ENCODE results near the gene GLIPR1L2. TPM values are rescaled to one million over a fixed set of nuclear protein-coding genes. Genes with fewer than 3 reads are reported as not detected.
"Not testable (repeated sequence)": the region's sequence is repeated elsewhere in the genome, so short reads cannot be mapped to it uniquely, and the experiment has no call there.

The GLIPR1L2 gene
- total RNA-seq, 1 experiment from 2014 or later, result 0.35 TPM

- no peaks in the 10 kb centered on the region for H3K4me1 ChIP-seq (ENCODE audit: insufficient read depth, low read length)
- H3K4me1 Mint-ChIP-seq, result no peaks in the 10 kb centered on the region
- no peak overlapping the region for H2AFZ ChIP-seq (ENCODE audit: low read length)
- no peak overlapping the region for H2BK120ac ChIP-seq (ENCODE audit: low read depth, low read length, poor library complexity, severe bottlenecking)
- H3K4ac ChIP-seq (ENCODE audit: low read depth, low read length), result no peak overlapping the region
- no peak overlapping the region for H2BK5ac ChIP-seq (ENCODE audit: insufficient read length, low read length)
- no peaks in the 10 kb centered on the region for H4K20me1 ChIP-seq (ENCODE audit: control insufficient read depth, insufficient read depth, insufficient read length)
- no peak overlapping the region for H4K5ac ChIP-seq (ENCODE audit: insufficient read length, low read depth, low read length)
- H3K18ac ChIP-seq (ENCODE audit: insufficient read length, low read depth, low read length), result no peak overlapping the region
- H3K27ac ChIP-seq (ENCODE audit: insufficient read length, low read depth, low read length), result no peak overlapping the region
- no peak overlapping the region for H4K91ac ChIP-seq (ENCODE audit: insufficient read length, low read depth, low read length)
- peaks cover 0 to 2% (median 0%) of the 10 kb centered on the region in 3 experiments; a peak in 1 of 7 replicates for H3K36me3 Mint-ChIP-seq (ENCODE audit: insufficient read depth in 1 of 3, low read depth in 3 of 3)
- H3K79me2 ChIP-seq (ENCODE audit: insufficient read depth, low read length), result no peaks in the 10 kb centered on the region
- H3K27me3 ChIP-seq (ENCODE audit: insufficient read depth, low read length), result no peaks in the 10 kb centered on the region
- H3T11ph ChIP-seq (ENCODE audit: low read length), result no peak overlapping the region
- H3K4me3 Mint-ChIP-seq, result no peak overlapping the region
- no peak overlapping the region for H2BK15ac ChIP-seq (ENCODE audit: low read depth, low read length)
- H3K9me3 ChIP-seq (ENCODE audit: control insufficient read depth, low read depth, low read length), result no peaks in the 10 kb centered on the region
- no peak overlapping the region for H3K4me2 ChIP-seq (ENCODE audit: insufficient read depth, insufficient read length, low read length)
- WGBS (ENCODE audit: extremely low coverage, insufficient read length, low lambda C conversion rate), result no CpG with 5 or more reads among the region's 2 CpGs
- no peaks in the 10 kb centered on the region for H3K27me3 Mint-ChIP-seq (ENCODE audit: low read depth)
- no peak overlapping the region for H4K8ac ChIP-seq (replicated peaks; ENCODE audit: insufficient read length, low read depth, low read length)
- H2BK12ac ChIP-seq (ENCODE audit: insufficient read length, low read depth, low read length), result no peak overlapping the region
- H3K9me3 Mint-ChIP-seq, result no peaks in the 10 kb centered on the region; a peak in 1 of 5 replicates
- no peak overlapping the region for H2BK20ac ChIP-seq (ENCODE audit: low read depth, low read length, poor library complexity, severe bottlenecking)
- H2AK5ac ChIP-seq (ENCODE audit: insufficient read length, low read length), result no peak overlapping the region
- H3K56ac ChIP-seq (ENCODE audit: insufficient read length, low read depth, low read length), result no peak overlapping the region
- no peak overlapping the region for H3K14ac ChIP-seq (ENCODE audit: insufficient read depth, low read length)
- H3K79me1 ChIP-seq (ENCODE audit: insufficient read depth, low read depth, low read length, poor library complexity, severe bottlenecking), result no peaks in the 10 kb centered on the region
- no peak overlapping the region for H3K9ac ChIP-seq (ENCODE audit: extremely low read depth, insufficient read length, low read length)
- no peak for DNase-seq
- H3K27ac Mint-ChIP-seq, result no peak overlapping the region
- TF ChIP-seq CTCF (conservative IDR thresholded peaks at IDR 0.05), result no peak
- no peaks in the 10 kb centered on the region for H3K23me2 ChIP-seq (ENCODE audit: insufficient read length, low read depth, low read length, poor library complexity, severe bottlenecking)
- H3K23ac ChIP-seq (ENCODE audit: insufficient read length, low read depth, low read length), result no peak overlapping the region
Observed at GRCh38 chr12:75345531-75345930, 45.4 kb upstream of the GLIPR1L2 start.

GRCh38 chr12:75346215-75346614 lies 44.7 kb upstream of the GLIPR1L2 start:
- H2AK5ac ChIP-seq (ENCODE audit: insufficient read length, low read length); H3K14ac ChIP-seq (ENCODE audit: insufficient read depth, low read length); H3K36me3 Mint-ChIP-seq (ENCODE audit: insufficient read depth in 1 of 3, low read depth in 3 of 3); H3K23ac ChIP-seq (ENCODE audit: insufficient read length, low read depth, low read length); H3K23me2 ChIP-seq (ENCODE audit: insufficient read length, low read depth, low read length, poor library complexity, severe bottlenecking); H2BK20ac ChIP-seq (ENCODE audit: low read depth, low read length, poor library complexity, severe bottlenecking); H3K4me1 ChIP-seq (ENCODE audit: insufficient read depth, low read length); DNase-seq; H3K79me2 ChIP-seq (ENCODE audit: insufficient read depth, low read length); H3T11ph ChIP-seq (ENCODE audit: low read length); H3K27ac Mint-ChIP-seq; H4K91ac ChIP-seq (ENCODE audit: insufficient read length, low read depth, low read length); H2BK15ac ChIP-seq (ENCODE audit: low read depth, low read length); H3K9me3 Mint-ChIP-seq; H3K4me2 ChIP-seq (ENCODE audit: insufficient read depth, insufficient read length, low read length); H3K4me3 Mint-ChIP-seq; H3K56ac ChIP-seq (ENCODE audit: insufficient read length, low read depth, low read length); H3K18ac ChIP-seq (ENCODE audit: insufficient read length, low read depth, low read length); H3K27ac ChIP-seq (ENCODE audit: insufficient read length, low read depth, low read length); H4K5ac ChIP-seq (ENCODE audit: insufficient read length, low read depth, low read length); H2BK120ac ChIP-seq (ENCODE audit: low read depth, low read length, poor library complexity, severe bottlenecking); H4K8ac ChIP-seq (replicated peaks; ENCODE audit: insufficient read length, low read depth, low read length); H3K27me3 ChIP-seq (ENCODE audit: insufficient read depth, low read length); H2BK12ac ChIP-seq (ENCODE audit: insufficient read length, low read depth, low read length); H3K79me1 ChIP-seq (ENCODE audit: insufficient read depth, low read depth, low read length, poor library complexity, severe bottlenecking); H3K4me1 Mint-ChIP-seq; H4K20me1 ChIP-seq (ENCODE audit: control insufficient read depth, insufficient read depth, insufficient read length); H3K27me3 Mint-ChIP-seq (ENCODE audit: low read depth); H3K4ac ChIP-seq (ENCODE audit: low read depth, low read length); H2BK5ac ChIP-seq (ENCODE audit: insufficient read length, low read length); H2AFZ ChIP-seq (ENCODE audit: low read length); H3K9ac ChIP-seq (ENCODE audit: extremely low read depth, insufficient read length, low read length); H3K9me3 ChIP-seq (ENCODE audit: control insufficient read depth, low read depth, low read length): not testable (repeated sequence)
- no CpG with 5 or more reads among the region's 6 CpGs for WGBS (ENCODE audit: extremely low coverage, insufficient read length, low lambda C conversion rate)

Measured in H9 (cell line).